Psoas muscle (tissue), 8 donors: ENCODE results near the gene ANO7. TPM values are rescaled to one million over a fixed set of nuclear protein-coding genes. Genes with fewer than 3 reads are reported as not detected.
A peak's percentile ranks its signal among the peaks of the same experiment; 100 is the strongest.

Experiments used
- ATAC-seq, 4 donors: fragments of 200-7000 bp; cut with Tn5 transposase; one replicate each; pipeline ENCODE4 v1.9.1; 2020; ENCODE audit warnings: moderate library complexity in 3 of 4, mild to moderate bottlenecking in 2 of 4
- DNase-seq, 2 donors: peaks; one replicate each; pipeline ENCODE4 v3.0.0-alpha.2; 2020
- H3K27ac ChIP-seq: fragments of 200-600 bp; one replicate; pipeline ENCODE4 v1.8.0; 2022
- H3K27me3 ChIP-seq, 3 donors: fragments of 200-600 bp in 1 of 3; one replicate each; pipeline versions ENCODE4 v1.6.1 to v1.8.0; 2013 to 2022; ENCODE audit warnings: low read length in 2 of 3, mild to moderate bottlenecking in 2 of 3, moderate library complexity in 1 of 3; ENCODE audit not compliant: insufficient read depth in 3 of 3
- H3K36me3 ChIP-seq, 2 donors: fragments of 200-600 bp in 1 of 2; one replicate each; pipeline versions ENCODE4 v1.6.1 to v1.8.0; 2013 to 2022; ENCODE audit warnings: low read depth in 1 of 2, mild to moderate bottlenecking in 1 of 2, moderate library complexity in 1 of 2; ENCODE audit not compliant: insufficient read depth in 1 of 2
- H3K4me1 ChIP-seq: fragments of 200-600 bp; one replicate; pipeline ENCODE4 v1.8.0; 2022
- H3K4me3 ChIP-seq: fragments of 200-600 bp; one replicate; pipeline ENCODE4 v1.8.0; 2022; ENCODE audit warnings: mild to moderate bottlenecking
- H3K9me3 ChIP-seq: fragments of 200-600 bp; one replicate; pipeline ENCODE4 v1.8.0; 2022
- WGBS, 3 donors: extraction: QIAGEN DNeasy Blood & Tissue Kit; methylation state at CpG; one replicate each; pipeline versions ENCODE4 v1.1.6 to v1.1.7; 2013; 5-methylcytosine and 5-hydroxymethylcytosine counted together
- intact Hi-C, 2 donors: fragments of 100-400 bp; cut with DNase I; formaldehyde crosslinking; loops; one replicate each; pipeline versions ENCODE4 v1.11.0 to v1.14.2; 2022
- polyA plus RNA-seq, 3 donors: library from polyadenylated mRNA; stranded (reverse); fragments of 200-250 nt; gene quantifications; one replicate each; pipeline ENCODE4 v1.2.3, GENCODE V29; 2013
- total RNA-seq, 4 donors: library from RNA; stranded (reverse); fragmentation: NEBNext Ultra II Directional in 2 of 4; extraction: Animal tissue kit (Norgen Biotek cat#: 25700) in 2 of 4; gene quantifications; one replicate each; pipeline versions ENCODE4 v1.2.1 to v1.2.4, GENCODE V29; 2021 to 2023
- TF ChIP-seq, protein P1 (sequence below): fragments of 200-600 bp; IDR thresholded peaks from one replicate; pipeline ENCODE4 v1.8.0; 2022; ENCODE audit warnings: antibody characterized with exemption
- donor health status: healthy with polysubstance abuse.
- donor health status: DM: no; HTN: no; CAD: no; lungs with moderate emphysema.
- donor health status: Bipolar disorder and iron deficiency.
- donor health status: healthy.
- donor health status: DM: yes; HTN: yes; CAD: no.
- donor health status: DM: no; HTN: no; CAD: no.
- donor health status: DM: no; HTN: no; CAD: no.
- donor health status: DM: yes; HTN: yes; CAD: no.

ANO7 gene
- total and polyA plus RNA-seq, 7 donors = 0.22 to 1.8 (median 0.47) TPM

- TF ChIP-seq, protein P1, sequence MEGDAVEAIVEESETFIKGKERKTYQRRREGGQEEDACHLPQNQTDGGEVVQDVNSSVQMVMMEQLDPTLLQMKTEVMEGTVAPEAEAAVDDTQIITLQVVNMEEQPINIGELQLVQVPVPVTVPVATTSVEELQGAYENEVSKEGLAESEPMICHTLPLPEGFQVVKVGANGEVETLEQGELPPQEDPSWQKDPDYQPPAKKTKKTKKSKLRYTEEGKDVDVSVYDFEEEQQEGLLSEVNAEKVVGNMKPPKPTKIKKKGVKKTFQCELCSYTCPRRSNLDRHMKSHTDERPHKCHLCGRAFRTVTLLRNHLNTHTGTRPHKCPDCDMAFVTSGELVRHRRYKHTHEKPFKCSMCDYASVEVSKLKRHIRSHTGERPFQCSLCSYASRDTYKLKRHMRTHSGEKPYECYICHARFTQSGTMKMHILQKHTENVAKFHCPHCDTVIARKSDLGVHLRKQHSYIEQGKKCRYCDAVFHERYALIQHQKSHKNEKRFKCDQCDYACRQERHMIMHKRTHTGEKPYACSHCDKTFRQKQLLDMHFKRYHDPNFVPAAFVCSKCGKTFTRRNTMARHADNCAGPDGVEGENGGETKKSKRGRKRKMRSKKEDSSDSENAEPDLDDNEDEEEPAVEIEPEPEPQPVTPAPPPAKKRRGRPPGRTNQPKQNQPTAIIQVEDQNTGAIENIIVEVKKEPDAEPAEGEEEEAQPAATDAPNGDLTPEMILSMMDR = no peak
- H3K4me3 ChIP-seq = peak within 1 kb of the TSS; percentile 96
- H3K4me1 ChIP-seq = peaks cover 14% of the 10 kb centered on the region
- ATAC-seq (peak; percentile 92 to 95 (median 93)), DNase-seq (peak; percentile 93 to 96)
- no peaks in the 10 kb centered on the region for H3K9me3 ChIP-seq
- peaks cover 0 to 5% of the 10 kb centered on the region in 2 donors for H3K36me3 ChIP-seq
- H3K27me3 ChIP-seq = peaks cover 0 to 4% (median 0%) of the 10 kb centered on the region in 3 donors
- WGBS, 3 donors = 0 to 1% (median 1%) methylated on average over 65 to 88 of the region's 88 CpGs
- intact Hi-C loops = loop anchor here in 1 of 2 donors (5.0 kb wide), 1 partner anchor 42 kb away; no protein-coding TSS in a partner anchor
- peak within 1 kb of the TSS; percentile 89 for H3K27ac ChIP-seq
These were observed 39.4 kb upstream of the ANO7 start, which contains the start of gene PASK for GRCh38 chr2:241148891-241149674. PASK (minus strand) TSS chr2:241149472; CDS start chr2:241143032, 6,440 bp downstream.

DNA sequence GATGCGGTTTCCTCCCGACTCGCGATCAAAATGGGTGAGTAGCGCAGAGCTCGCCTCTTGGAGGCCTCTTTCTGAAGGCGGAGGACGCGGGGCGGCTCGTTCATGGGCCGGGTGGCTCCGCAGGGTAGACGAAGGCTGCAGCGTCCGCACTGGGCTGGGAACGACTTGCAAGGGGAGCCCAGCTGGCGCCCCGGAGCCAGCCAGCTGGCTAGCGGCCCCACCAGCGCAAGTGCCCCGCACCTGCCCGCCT lies 38.9 kb upstream of the ANO7 start:
- no peaks in the 10 kb centered on the region for H3K9me3 ChIP-seq
- peak overlapping the region; percentile 96 for H3K4me3 ChIP-seq
- 0% methylated on average over 22 to 23 of the region's 23 CpGs for WGBS, 3 donors
- peaks cover 0 to 10% of the 10 kb centered on the region in 2 donors for H3K36me3 ChIP-seq
- ATAC-seq = peak; percentile 11 to 41 (median 14)
- DNase-seq = no peak
- intact Hi-C loops = loop anchor here in 1 of 2 donors (5.0 kb wide), 1 partner anchor 42 kb away; no protein-coding TSS in a partner anchor
- peaks cover 14% of the 10 kb centered on the region for H3K4me1 ChIP-seq
- TF ChIP-seq, protein P1 = no peak
- peak overlapping the region; percentile 89 for H3K27ac ChIP-seq
- peaks cover 0 to 4% (median 0%) of the 10 kb centered on the region in 3 donors for H3K27me3 ChIP-seq

- Histone ChIP-seq H3K27ac (peak within 1 kb of the TSS; percentile 89), H3K4me1 (peaks cover 14% of the 10 kb centered on the region), H3K36me3 (peaks cover 0 to 15% of the 10 kb centered on the region in 2 donors), H3K9me3 (no peaks in the 10 kb centered on the region), H3K4me3 (peak within 1 kb of the TSS; percentile 96), H3K27me3 (peaks cover 0 to 4% (median 0%) of the 10 kb centered on the region in 3 donors)
- DNase-seq (peak; percentile 95 to 97), ATAC-seq (peak; percentile 95 to 97 (median 96))
- 0% methylated on average over 65 to 73 of the region's 73 CpGs for WGBS, 3 donors
- intact Hi-C loops = loop anchor here (5.0 kb wide), 2 partner anchors 43 to 48 kb away; partner anchors contain the start of gene MTERF4 (in 1 of the 2)
- TF ChIP-seq, protein P1 = no peak
These were observed 38.4 kb upstream of the ANO7 start, which contains the start of gene PPP1R7 for GRCh38 chr2:241149925-241150659. PPP1R7 (plus strand) TSS chr2:241150467; CDS start chr2:241150496, 29 bp downstream.

DNA sequence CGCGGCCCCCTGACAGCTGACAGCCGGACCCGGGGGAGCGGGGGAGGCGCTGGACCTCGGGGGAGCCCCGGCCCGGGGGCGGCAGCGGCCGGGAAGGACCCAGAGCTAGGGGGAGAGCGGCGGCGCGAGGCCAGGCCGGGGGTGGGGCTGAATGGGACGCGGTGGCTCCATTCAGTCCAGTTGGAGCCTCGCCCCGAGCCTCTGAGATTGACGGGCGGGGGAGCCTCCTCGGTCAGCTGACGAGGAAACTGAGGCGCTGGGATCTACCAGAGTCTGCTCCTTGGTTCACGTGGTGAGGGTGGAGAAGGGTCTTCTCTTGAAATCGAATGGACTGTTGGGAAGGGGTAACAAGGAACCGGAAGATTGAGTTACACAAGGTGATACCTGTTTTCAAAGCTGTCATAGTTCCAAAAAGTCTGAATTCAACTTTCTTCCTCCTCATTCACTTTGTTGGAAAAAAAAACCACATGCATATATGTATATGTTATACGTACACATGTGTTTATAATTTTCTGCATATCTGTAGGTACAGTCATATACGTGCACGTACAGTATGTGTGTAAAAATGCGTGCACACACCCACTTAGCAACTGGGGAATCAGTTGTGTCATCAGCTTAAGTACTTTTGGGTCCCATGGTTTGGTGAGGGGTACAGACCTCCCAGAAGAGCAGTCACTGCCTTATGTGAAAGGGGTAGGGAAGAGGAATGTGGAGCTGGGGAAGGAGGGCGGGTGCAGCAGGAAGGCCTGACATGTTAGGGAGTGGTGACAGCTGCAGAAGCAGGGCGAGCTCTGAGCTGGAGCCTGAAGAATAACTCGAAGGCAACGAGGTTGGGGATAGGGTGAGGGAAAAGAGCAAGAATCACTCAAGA lies 37.6 kb upstream of the ANO7 start:
- H3K27me3 ChIP-seq = peaks cover 0 to 4% (median 0%) of the 10 kb centered on the region in 3 donors
- H3K4me3 ChIP-seq = peak overlapping the region; percentile 96
- H3K27ac ChIP-seq = peak overlapping the region; percentile 89
- no peaks in the 10 kb centered on the region for H3K9me3 ChIP-seq
- TF ChIP-seq, protein P1 = no peak
- intact Hi-C loops = loop anchor here in 1 of 2 donors (5.0 kb wide), 1 partner anchor 49 kb away; the partner anchor contains the start of gene MTERF4
- ATAC-seq = peak in 3 of 4 donors; percentile 15 to 34 (median 28)
- peaks cover 0 to 21% of the 10 kb centered on the region in 2 donors for H3K36me3 ChIP-seq
- DNase-seq = peak in 1 of 2 donors; percentile 30
- WGBS, 3 donors = 7 to 9% (median 8%) methylated on average over 31 to 37 of the region's 37 CpGs
- H3K4me1 ChIP-seq = peaks cover 14% of the 10 kb centered on the region
